Upper lobe of right lung (tissue), 1 donor: ENCODE data around the gene POLQ. TPM values are rescaled to one million over a fixed set of nuclear protein-coding genes. Genes with fewer than 3 reads are reported as not detected.

Experiments
- ATAC-seq: fragments of 200-7000 bp; cut with Tn5 transposase; one replicate; pipeline ENCODE4 v1.9.1; 2020; ENCODE audit warnings: mild to moderate bottlenecking, moderate library complexity
- DNase-seq: peaks from one replicate; pipeline ENCODE4 v3.0.0-alpha.2; 2020
- H3K27ac ChIP-seq: fragments of 200-600 bp; one replicate; pipeline ENCODE4 v1.8.0; 2022
- H3K27me3 ChIP-seq: fragments of 200-600 bp; one replicate; pipeline ENCODE4 v1.8.0; 2022; ENCODE audit warnings: mild to moderate bottlenecking
- H3K36me3 ChIP-seq: fragments of 200-600 bp; one replicate; pipeline ENCODE4 v1.8.0; 2022
- H3K4me1 ChIP-seq: fragments of 200-600 bp; one replicate; pipeline ENCODE4 v1.8.0; 2022
- H3K4me3 ChIP-seq: fragments of 200-600 bp; one replicate; pipeline ENCODE4 v1.8.0; 2022; ENCODE audit warnings: mild to moderate bottlenecking
- H3K9me3 ChIP-seq: fragments of 200-600 bp; one replicate; pipeline ENCODE4 v1.8.0; 2022
- CTCF ChIP-seq: fragments of 200-600 bp; IDR thresholded peaks from one replicate; pipeline ENCODE4 v1.8.0; 2022; ENCODE audit warnings: antibody characterized with exemption
- intact Hi-C: fragments of 100-400 bp; cut with DNase I; formaldehyde crosslinking; loops from one replicate; pipeline ENCODE4 v1.11.0; 2022
- total RNA-seq: library from RNA; stranded (reverse); fragmentation: NEBNext Ultra II Directional; extraction: Animal tissue kit (Norgen Biotek cat#: 25700); gene quantifications from one replicate; pipeline ENCODE4 v1.2.1, GENCODE V29; 2021
- donor health status: DM: no; HTN: yes; CAD: no; lungs with severe emphysema.

The POLQ gene
- total RNA-seq, 1 donor from 2014 or later, result 0.55 TPM

DNA sequence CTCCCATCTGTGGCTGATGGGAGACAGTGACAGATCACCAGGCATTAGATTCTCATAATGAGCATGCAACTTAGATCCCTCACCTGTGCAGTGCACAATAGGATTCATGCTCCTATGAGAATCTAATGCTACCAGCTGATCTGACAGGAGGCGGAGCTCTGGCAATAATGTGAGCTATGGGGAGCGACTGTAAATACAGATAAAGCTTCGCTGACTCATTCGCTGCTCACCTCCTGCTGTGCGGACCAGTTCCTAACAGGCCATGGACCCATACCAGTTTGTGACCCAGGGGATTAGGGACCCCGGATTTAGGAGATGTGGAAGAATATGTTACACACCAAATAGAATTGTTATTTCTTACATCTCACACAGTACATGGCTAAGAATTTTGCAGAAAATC lies 28.7 kb upstream of the POLQ start:
- Histone ChIP-seq H3K27me3 (no peaks in the 10 kb centered on the region), H3K9me3 (no peaks in the 10 kb centered on the region), H3K36me3 (no peaks in the 10 kb centered on the region), H3K4me1 (no peaks in the 10 kb centered on the region), H3K4me3 (no peak overlapping the region), H3K27ac (no peak overlapping the region)
- no peak for TF ChIP-seq CTCF
- ATAC-seq (no peak), DNase-seq (no peak)
- intact Hi-C loops, result no loop called here

- Histone ChIP-seq H3K4me1 (no peaks in the 10 kb centered on the region), H3K27me3 (no peaks in the 10 kb centered on the region), H3K9me3 (no peaks in the 10 kb centered on the region), H3K36me3 (no peaks in the 10 kb centered on the region), H3K4me3 (no peak within 1 kb of the TSS), H3K27ac (no peak within 1 kb of the TSS)
- no peak for TF ChIP-seq CTCF
- ATAC-seq, result no peak
- no peak for DNase-seq
- intact Hi-C loops, result no loop called here
These were observed 21.9 kb upstream of the POLQ start, which contains the start of gene ARGFX for GRCh38 chr3:121567649-121568048. ARGFX (plus strand) TSS chr3:121567949; CDS start chr3:121570714, 2,765 bp downstream.

GRCh38 chr3:121566773-121567172 lies 21.0 kb upstream of the POLQ start:
- H3K4me3 ChIP-seq, result no peak overlapping the region
- H3K9me3 ChIP-seq, result no peaks in the 10 kb centered on the region
- no peaks in the 10 kb centered on the region for H3K36me3 ChIP-seq
- no peak for DNase-seq
- no peak for ATAC-seq
- no peaks in the 10 kb centered on the region for H3K27me3 ChIP-seq
- TF ChIP-seq CTCF, result no peak
- intact Hi-C loops, result no loop called here
- H3K27ac ChIP-seq, result no peak overlapping the region
- no peaks in the 10 kb centered on the region for H3K4me1 ChIP-seq

DNA sequence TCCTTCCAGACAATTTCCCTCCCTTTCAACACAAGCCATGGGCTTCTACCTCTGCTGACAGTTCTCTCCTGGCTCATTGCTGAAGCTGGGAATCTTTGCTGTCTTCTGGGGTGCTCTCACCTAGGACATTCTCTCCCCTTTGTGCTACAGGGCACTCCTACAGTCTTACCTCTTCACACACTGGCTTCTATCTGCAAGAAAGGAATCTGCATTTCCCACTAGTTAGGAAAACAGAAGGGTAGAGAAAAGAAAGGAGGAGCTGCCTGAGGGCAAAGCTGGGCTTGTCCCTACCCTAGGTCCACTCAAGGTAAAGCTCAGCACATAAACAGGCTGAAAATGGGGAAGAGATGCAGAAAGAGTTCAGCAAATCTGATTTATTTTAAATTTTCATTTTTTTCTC lies 16.4 kb upstream of the POLQ start:
- intact Hi-C loops, result no loop called here
- H3K9me3 ChIP-seq, result no peaks in the 10 kb centered on the region
- H3K27me3 ChIP-seq, result no peaks in the 10 kb centered on the region
- H3K4me3 ChIP-seq, result no peak overlapping the region
- H3K4me1 ChIP-seq, result no peaks in the 10 kb centered on the region
- no peak for DNase-seq
- no peak overlapping the region for H3K27ac ChIP-seq
- TF ChIP-seq CTCF, result no peak
- H3K36me3 ChIP-seq, result no peaks in the 10 kb centered on the region
- no peak for ATAC-seq

- intact Hi-C loops, result no loop called here
- H3K27ac ChIP-seq, result no peak overlapping the region
- H3K27me3 ChIP-seq, result no peaks in the 10 kb centered on the region
- H3K36me3 ChIP-seq, result no peaks in the 10 kb centered on the region
- ATAC-seq, result no peak
- no peak for DNase-seq
- H3K4me3 ChIP-seq, result no peak overlapping the region
- no peak for TF ChIP-seq CTCF
- no peaks in the 10 kb centered on the region for H3K4me1 ChIP-seq
- H3K9me3 ChIP-seq, result no peaks in the 10 kb centered on the region
These were observed 11.7 kb upstream of the POLQ start for GRCh38 chr3:121557426-121557934.

DNA sequence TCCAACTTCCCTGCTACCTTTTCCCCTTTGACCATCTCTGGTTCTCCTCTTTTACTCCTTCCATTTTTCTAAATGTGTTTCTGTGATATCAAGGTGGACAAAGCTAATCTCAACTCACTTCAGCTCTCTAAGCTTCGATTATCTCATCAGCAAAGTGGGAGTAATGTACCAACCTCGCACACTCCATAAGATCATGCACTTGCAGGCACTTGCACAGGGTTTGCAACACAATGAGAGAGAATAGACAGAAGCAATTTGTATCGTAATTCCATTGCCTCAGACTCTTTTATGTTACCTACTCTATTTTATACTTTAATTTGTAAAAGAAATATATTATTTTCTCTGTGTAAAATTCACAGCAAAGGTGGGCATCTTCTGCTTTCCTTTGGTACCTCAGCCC lies 7.0 kb upstream of the POLQ start:
- TF ChIP-seq CTCF, result no peak
- H3K4me3 ChIP-seq, result no peak overlapping the region
- intact Hi-C loops, result no loop called here
- H3K36me3 ChIP-seq, result no peaks in the 10 kb centered on the region
- H3K9me3 ChIP-seq, result no peaks in the 10 kb centered on the region
- H3K27me3 ChIP-seq, result no peaks in the 10 kb centered on the region
- DNase-seq (no peak), ATAC-seq (no peak)
- H3K27ac ChIP-seq, result no peak overlapping the region
- H3K4me1 ChIP-seq, result no peaks in the 10 kb centered on the region
